Effector memory CD8-positive, alpha-beta T cell (primary cell): Measurements from ENCODE around the gene ATAD1.
"Not testable (repeated sequence)": the region's sequence is repeated elsewhere in the genome, so short reads cannot be mapped to it uniquely, and the experiment has no call there.

Experiments used
- ATAC-seq: fragments of 150-1000 bp; cut with Tn5 transposase; replicated peaks from 2 replicates; pipeline ENCODE4 v1.10.0; 2021; ENCODE audit warnings: mild to moderate bottlenecking, moderate library complexity
- DNase-seq, 3 experiments: peaks; one replicate each; pipeline ENCODE4 v3.0.0; 2021
- H3K27ac Mint-ChIP-seq, 2 donors: one replicate each; pipeline ENCODE4 v1.8.0; 2022; ENCODE audit warnings: mild to moderate bottlenecking in 2 of 2, mixed read lengths in 2 of 2, moderate library complexity in 2 of 2
- H3K27me3 Mint-ChIP-seq, 2 donors: one replicate each; pipeline ENCODE4 v1.8.0; 2022; ENCODE audit warnings: mixed read lengths in 2 of 2
- H3K36me3 Mint-ChIP-seq: one replicate; pipeline ENCODE4 v1.8.0; 2022; ENCODE audit warnings: mild to moderate bottlenecking, moderate library complexity, mixed read lengths; ENCODE audit not compliant: insufficient read depth
- H3K4me1 Mint-ChIP-seq, 2 donors: one replicate each; pipeline ENCODE4 v1.8.0; 2022; ENCODE audit warnings: low read depth in 2 of 2, mixed read lengths in 2 of 2
- H3K4me3 Mint-ChIP-seq, 2 donors: one replicate each; pipeline ENCODE4 v1.8.0; 2022; ENCODE audit warnings: mild to moderate bottlenecking in 2 of 2, mixed read lengths in 2 of 2, moderate library complexity in 2 of 2
- H3K9me3 Mint-ChIP-seq, 2 donors: one replicate each; pipeline ENCODE4 v1.8.0; 2022; ENCODE audit warnings: mixed read lengths in 2 of 2

Gene ATAD1

DNA sequence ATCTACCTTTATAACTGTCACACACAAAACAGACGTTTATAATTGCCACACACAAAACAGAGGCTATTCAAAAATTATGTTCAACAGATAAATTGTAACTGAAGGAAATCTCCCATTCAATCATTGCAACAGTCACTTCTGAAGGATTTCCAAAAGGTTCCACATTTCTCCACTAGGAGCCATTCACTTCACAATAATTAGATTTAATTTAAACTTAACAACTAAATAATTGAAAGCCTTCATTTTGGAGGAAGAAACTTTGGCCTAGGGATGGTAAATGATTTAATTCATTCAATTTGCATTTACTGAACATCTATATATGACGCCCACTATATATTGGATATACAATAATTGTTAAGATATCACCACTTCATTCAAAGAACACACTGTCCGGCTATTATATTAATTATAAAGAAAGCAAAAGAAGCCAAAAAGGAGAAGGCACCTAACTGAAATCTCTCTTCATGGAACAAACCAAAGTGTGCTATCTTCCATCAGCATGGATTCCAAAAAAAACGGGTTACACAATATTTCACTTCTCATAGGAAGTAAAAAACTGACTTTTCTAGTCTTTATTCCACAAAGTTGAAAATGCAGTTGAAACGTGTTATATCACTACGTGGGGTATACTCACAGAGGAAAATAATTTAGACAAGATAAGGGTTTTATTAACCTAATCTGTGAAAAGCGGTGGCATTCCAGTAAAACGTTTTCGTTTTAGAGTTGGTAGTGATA is 1.7 kb downstream of the ATAD1 start:
- peak overlapping the region in 1 of 2 donors; percentile 96 for H3K27ac Mint-ChIP-seq
- H3K27me3 Mint-ChIP-seq, result no peaks in the 10 kb centered on the region
- no peak for DNase-seq
- ATAC-seq, result no peak
- peaks cover 39% of the 10 kb centered on the region for H3K36me3 Mint-ChIP-seq
- peak overlapping the region; percentile 89 to 90 for H3K4me3 Mint-ChIP-seq
- peaks cover 26 to 46% of the 10 kb centered on the region in 2 donors for H3K4me1 Mint-ChIP-seq
- H3K9me3 Mint-ChIP-seq, result no peaks in the 10 kb centered on the region

DNA sequence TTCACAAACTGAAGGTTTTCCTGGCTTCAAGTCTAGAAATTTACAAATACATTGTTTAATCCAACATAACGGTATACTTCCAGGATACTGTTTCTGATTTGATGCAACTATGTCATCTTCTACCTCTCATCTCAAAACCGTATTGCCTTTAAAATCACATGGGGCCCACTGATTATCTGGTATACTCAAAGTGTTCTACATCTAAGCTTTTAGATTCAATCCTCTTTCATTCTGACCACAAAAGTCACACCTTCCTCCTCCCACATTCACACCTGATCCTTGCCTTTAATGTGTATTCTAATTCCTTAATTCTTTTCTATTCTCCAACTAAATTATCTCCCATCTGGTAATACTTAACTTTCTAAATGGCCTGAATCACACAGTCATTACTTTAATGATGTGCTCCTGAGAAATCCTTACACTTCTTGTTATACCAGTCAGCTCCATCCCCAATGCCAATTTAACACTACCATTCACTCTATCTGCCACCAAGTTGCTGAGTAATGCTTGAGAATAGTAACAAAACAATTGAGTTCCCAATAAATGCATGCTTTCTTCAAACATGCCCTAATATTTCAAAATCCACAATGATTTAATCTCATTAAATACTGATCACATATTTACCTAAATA is 13.0 kb downstream of the ATAD1 start:
- H3K27me3 Mint-ChIP-seq, result no peaks in the 10 kb centered on the region
- H3K4me3 Mint-ChIP-seq, result peak overlapping the region in 1 of 2 donors; percentile 11
- H3K27ac Mint-ChIP-seq, result peak overlapping the region in 1 of 2 donors; percentile 65
- no peak for DNase-seq
- H3K4me1 Mint-ChIP-seq, result peaks cover 19 to 49% of the 10 kb centered on the region in 2 donors
- peak; percentile 35 for ATAC-seq
- H3K9me3 Mint-ChIP-seq, result no peaks in the 10 kb centered on the region
- H3K36me3 Mint-ChIP-seq, result peaks cover 19% of the 10 kb centered on the region

DNA sequence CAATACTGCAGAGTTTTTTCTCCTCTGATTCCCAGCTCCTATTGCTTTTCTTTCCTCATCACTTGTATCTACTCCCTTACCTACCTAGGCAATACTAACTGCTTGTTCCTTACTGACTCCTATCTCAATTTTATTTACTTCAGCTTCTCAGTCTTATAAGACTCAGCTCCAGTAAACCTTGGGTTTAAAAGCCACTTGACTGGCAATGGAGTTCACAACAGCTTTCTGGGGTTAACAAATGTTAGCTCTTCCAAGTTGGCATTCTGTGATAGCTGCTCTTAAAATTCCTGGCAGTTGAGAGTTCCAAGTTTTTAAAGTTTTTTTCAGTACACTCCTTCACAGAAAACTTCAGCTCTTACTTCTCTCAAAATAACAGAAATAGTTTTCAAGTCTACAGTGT is 14.2 kb downstream of the ATAD1 start:
- Mint-ChIP-seq H3K27ac (no peak overlapping the region), H3K36me3 (peaks cover 15% of the 10 kb centered on the region), H3K4me3 (no peak overlapping the region), H3K9me3 (no peaks in the 10 kb centered on the region), H3K27me3 (no peaks in the 10 kb centered on the region), H3K4me1 (peaks cover 21 to 47% of the 10 kb centered on the region in 2 donors)
- ATAC-seq, result no peak
- DNase-seq, result no peak

DNA sequence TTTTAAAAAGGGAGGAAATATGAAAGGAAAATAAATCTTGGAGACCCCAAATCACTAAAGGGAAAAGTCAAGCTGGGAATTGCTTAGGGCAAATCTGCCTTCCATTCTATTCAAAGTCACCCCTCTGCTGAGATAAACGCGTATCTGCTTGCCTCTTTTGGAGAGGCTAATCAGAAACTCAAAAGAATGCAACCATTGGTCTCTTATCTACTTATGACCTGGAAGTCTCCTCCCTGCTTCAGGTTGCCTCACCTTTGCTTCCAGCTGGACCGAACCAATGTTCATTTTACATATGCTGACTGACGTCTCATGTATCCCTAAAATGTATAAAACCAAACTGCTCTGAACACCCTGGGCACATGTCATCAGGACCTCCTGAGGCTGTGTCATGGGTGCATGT is 14.7 kb downstream of the ATAD1 start:
- no peak overlapping the region for H3K4me3 Mint-ChIP-seq
- ATAC-seq, result no peak
- peaks cover 21 to 52% of the 10 kb centered on the region in 2 donors for H3K4me1 Mint-ChIP-seq

DNA sequence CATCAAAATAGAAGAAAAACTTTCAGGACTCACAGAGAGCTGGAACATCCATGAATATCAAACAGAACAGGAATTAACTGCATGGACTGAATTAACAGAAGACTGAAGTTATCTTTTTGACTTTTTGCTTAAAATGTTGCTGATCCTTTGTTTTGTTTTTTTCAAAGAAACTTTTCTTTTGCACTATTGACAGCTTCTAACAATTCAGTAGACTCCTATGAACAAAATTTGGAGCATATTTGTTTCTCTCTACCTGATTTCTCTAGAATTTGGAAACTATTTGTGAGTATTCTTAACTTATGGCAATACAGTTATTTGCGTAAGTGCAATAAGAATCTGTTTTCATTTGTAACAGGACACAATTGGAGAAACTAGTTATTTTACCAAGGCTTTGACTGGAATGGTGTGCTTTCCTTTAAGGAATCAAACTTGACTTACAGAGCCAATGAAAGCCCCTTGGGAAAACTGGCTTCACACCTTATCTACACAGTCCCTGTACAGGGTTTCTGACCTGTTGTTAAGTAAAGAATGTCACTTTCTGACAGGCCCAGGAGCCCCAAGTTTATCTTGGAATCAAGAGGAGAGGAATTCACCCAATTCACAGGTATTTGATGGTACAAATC is 16.1 kb downstream of the ATAD1 start:
- not testable (repeated sequence) for H3K27ac Mint-ChIP-seq, H3K9me3 Mint-ChIP-seq, H3K4me3 Mint-ChIP-seq, H3K27me3 Mint-ChIP-seq, ATAC-seq, DNase-seq
- peaks cover 11% of the 10 kb centered on the region for H3K36me3 Mint-ChIP-seq
- peaks cover 30 to 61% of the 10 kb centered on the region in 2 donors for H3K4me1 Mint-ChIP-seq

More for the DNA sequence above, 14.7 kb downstream of the ATAD1 start:
- no peak overlapping the region for H3K27ac Mint-ChIP-seq
- DNase-seq, result no peak
- no peaks in the 10 kb centered on the region for H3K9me3 Mint-ChIP-seq
- peaks cover 15% of the 10 kb centered on the region for H3K36me3 Mint-ChIP-seq
- H3K27me3 Mint-ChIP-seq, result no peaks in the 10 kb centered on the region

DNA sequence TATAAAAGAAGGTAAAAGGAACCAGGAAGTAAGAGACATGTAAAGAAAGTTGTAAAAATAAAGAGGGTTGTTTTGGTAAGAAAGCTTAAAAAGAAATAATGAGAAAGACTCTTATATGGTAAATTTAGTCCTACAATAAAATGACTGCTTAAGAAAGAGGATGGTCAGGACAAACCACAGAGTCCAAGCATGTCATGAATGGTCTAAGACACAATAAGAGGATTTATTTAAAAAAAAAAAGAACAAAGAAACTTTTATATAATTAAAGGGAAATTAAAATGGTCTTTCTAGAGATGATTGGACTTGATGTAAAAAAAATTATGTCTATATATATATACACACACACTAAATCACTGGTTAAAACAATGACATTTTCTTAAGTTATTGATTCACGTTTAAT is 18.2 kb downstream of the ATAD1 start:
- Mint-ChIP-seq H3K4me1 (peaks cover 21 to 52% of the 10 kb centered on the region in 2 donors), H3K9me3 (no peaks in the 10 kb centered on the region), H3K27me3 (no peaks in the 10 kb centered on the region), H3K4me3 (no peak overlapping the region), H3K27ac (no peak overlapping the region), H3K36me3 (peaks cover 11% of the 10 kb centered on the region)
- ATAC-seq, result no peak
- no peak for DNase-seq

DNA sequence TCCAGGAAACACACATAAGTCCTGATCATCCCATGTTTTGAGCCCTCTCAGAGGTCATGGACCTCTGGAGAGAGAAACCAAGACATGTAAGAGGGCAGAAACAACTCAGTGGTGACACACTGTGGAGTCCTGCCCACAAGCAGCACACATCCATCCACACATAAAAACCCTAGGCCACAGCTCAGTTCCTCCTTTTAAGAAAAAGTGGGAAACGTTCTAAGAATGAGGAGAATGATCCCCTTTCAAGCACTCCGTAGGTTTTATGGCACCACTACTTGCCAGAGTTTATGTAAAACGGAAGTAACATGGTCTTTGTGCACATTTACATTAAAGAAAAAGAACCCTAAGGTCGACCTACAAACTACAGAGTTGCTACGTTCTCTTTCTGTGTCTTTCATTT is 19.9 kb downstream of the ATAD1 start:
- Mint-ChIP-seq H3K4me1 (peaks cover 15 to 52% of the 10 kb centered on the region in 2 donors), H3K27ac (peak overlapping the region; percentile 60 to 71), H3K4me3 (peak overlapping the region in 1 of 2 donors; percentile 20), H3K27me3 (no peaks in the 10 kb centered on the region), H3K9me3 (no peaks in the 10 kb centered on the region), H3K36me3 (peaks cover 11% of the 10 kb centered on the region)
- DNase-seq, result no peak
- no peak for ATAC-seq

DNA sequence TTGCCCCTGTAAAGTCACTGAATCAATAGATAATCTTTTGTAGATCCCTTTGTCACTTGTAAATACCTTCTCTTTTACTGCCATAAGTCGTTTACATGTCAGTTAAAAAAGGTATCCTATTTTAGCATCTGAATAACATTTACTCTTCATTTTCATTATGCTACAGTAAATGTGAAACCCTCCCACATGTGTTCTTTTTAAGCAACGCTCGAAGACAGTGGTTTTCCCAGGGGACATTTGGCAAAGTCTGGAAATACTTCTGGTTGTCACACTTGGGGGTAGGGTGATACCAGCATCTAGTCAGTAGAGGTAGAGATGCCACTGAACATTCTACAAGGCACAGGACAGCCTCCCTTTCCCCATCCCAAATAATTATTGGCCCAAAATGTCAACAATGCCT is 23.7 kb downstream of the ATAD1 start:
- Mint-ChIP-seq H3K9me3 (no peaks in the 10 kb centered on the region), H3K27ac (peak overlapping the region; percentile 57 to 83), H3K27me3 (no peaks in the 10 kb centered on the region), H3K4me3 (no peak overlapping the region), H3K36me3 (peaks cover 20% of the 10 kb centered on the region), H3K4me1 (peaks cover 16 to 58% of the 10 kb centered on the region in 2 donors)
- ATAC-seq (no peak), DNase-seq (no peak)

DNA sequence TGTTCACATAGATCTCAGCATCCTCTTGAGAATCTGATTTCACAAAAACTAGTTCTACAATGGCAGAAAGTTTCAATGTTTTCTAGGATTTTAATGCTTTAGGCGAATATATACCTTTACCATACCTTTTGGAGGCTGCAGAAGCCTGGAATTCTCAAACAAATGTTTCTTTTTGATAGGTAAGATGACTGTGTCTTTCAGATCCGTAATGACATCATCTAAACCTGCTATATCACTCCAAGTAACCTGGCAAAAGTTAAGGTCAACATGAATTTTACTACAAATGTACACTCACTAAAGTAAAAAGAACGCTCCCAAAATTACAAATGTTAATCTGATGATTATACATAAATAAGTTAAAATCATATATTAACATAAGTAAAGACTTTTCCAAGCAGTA is 27.8 kb downstream of the ATAD1 start:
- Mint-ChIP-seq H3K9me3 (no peaks in the 10 kb centered on the region), H3K36me3 (peaks cover 34% of the 10 kb centered on the region), H3K27me3 (no peaks in the 10 kb centered on the region), H3K4me3 (no peak overlapping the region), H3K27ac (no peak overlapping the region), H3K4me1 (peaks cover 6 to 33% of the 10 kb centered on the region in 2 donors)
- DNase-seq (no peak), ATAC-seq (no peak)

DNA sequence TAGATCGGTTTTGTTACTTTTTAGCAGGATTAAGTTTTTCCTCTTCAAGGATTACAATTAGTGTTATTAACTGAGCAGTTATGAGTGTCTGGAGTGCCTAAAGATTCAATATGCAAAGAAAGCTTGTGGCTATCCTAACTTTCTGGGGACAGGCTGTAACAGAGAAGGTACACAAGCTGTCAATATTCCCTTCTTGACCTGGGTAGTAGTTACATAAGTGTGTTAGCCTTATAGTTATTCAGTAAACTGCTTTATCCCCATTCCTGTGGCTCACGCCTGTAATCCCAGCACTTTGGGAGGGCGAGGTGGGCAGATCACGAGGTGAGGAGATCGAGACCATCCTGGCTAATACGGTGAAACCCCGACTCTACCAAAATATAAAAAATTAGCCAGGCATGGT is 31.6 kb downstream of the ATAD1 start:
- Mint-ChIP-seq H3K36me3 (peaks cover 57% of the 10 kb centered on the region), H3K27ac (no peak overlapping the region), H3K9me3 (no peaks in the 10 kb centered on the region), H3K4me3 (no peak overlapping the region), H3K4me1 (peaks cover 5 to 24% of the 10 kb centered on the region in 2 donors), H3K27me3 (no peaks in the 10 kb centered on the region)
- DNase-seq (no peak), ATAC-seq (no peak)

DNA sequence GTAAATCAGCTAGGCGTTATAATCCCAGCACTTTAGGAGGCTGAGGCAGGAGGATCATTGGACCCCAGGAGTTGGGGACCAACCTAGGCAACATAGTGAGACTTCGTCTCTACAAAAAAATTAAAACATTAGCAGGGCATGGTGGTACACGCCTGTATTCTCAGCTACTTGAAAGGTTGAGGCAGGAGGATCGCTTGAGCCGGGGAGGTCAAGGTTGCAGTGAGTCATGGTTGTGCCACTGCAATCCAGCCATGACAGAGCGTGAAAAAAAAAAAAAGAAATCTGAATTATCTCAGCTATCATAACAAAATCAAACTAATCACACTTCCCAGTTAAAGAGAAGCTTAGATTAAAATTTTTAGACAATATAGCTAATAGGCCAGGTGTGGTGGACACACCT is 35.3 kb downstream of the ATAD1 start:
- H3K36me3 Mint-ChIP-seq, result peaks cover 43% of the 10 kb centered on the region

DNA sequence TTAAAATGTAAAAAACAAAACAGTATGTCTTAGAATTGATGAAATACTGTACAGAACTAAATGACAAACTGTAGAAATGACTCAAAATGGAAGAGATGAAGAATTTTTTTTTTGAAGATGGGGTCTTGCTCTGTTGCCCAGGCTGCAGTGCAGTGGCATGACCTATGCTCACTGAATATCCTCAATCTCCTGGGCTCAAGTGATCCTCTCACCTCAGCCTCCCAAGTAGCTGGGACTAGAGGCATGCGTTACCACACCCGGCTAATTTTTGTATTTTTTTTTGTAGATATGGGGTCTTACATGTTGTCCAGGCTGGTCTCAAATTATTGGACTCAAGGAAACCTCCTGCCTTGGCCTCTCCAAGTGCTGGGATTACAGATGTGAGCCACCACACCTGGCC is 36.5 kb downstream of the ATAD1 start:
- Mint-ChIP-seq H3K36me3 (peaks cover 49% of the 10 kb centered on the region), H3K27me3 (no peaks in the 10 kb centered on the region), H3K9me3 (no peaks in the 10 kb centered on the region), H3K4me3 (no peak overlapping the region), H3K27ac (peak overlapping the region in 1 of 2 donors; percentile 73), H3K4me1 (peaks cover 2 to 37% of the 10 kb centered on the region in 2 donors)
- ATAC-seq, result no peak
- DNase-seq, result no peak

More for the DNA sequence above, 35.3 kb downstream of the ATAD1 start:
- H3K4me3 Mint-ChIP-seq, result no peak overlapping the region
- peak overlapping the region in 1 of 2 donors; percentile 73 for H3K27ac Mint-ChIP-seq
- H3K27me3 Mint-ChIP-seq, result no peaks in the 10 kb centered on the region
- DNase-seq (no peak), ATAC-seq (no peak)
- no peaks in the 10 kb centered on the region for H3K9me3 Mint-ChIP-seq
- H3K4me1 Mint-ChIP-seq, result peaks cover 2 to 37% of the 10 kb centered on the region in 2 donors

DNA sequence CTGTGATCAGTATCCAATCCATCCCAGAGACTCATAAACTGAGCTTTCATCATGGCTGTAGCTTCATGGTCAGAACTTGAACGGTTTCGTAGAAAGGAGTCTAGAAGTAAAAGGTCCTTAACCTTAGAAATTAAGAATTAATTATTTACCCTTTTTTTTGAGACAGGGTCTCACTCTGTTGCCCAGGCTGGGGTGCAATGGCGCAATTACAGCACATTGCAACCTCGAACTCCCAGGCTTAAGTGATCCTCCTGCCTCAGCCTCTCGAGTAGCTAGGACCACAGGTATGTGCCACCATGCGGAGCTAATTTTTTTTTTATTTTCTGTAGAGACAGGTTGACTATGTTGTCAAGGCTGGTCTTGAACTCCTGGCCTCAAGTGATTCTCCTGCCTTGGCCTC is 41.7 kb downstream of the ATAD1 start:
- ATAC-seq (no peak), DNase-seq (no peak)
- Mint-ChIP-seq H3K4me1 (peaks cover 0 to 18% of the 10 kb centered on the region in 2 donors), H3K36me3 (peaks cover 42% of the 10 kb centered on the region), H3K27me3 (no peaks in the 10 kb centered on the region), H3K27ac (peak overlapping the region in 1 of 2 donors; percentile 25), H3K4me3 (no peak overlapping the region), H3K9me3 (no peaks in the 10 kb centered on the region)
